ENCODE results near the gene KRCC1. TPM values are rescaled to one million over a fixed set of nuclear protein-coding genes. Genes with fewer than 3 reads are reported as not detected.

Gene KRCC1
- total and polyA plus RNA-seq, 9 of the 15 experiments (the other 6 are each of a cell fraction or from before 2014, with no cell fraction given), result 1.9 to 6.0 (median 2.2) TPM

GRCh38 chr2:88054782-88055370, 707 bp downstream of the KRCC1 start (continued):
- TF ChIP-seq, protein P1, sequence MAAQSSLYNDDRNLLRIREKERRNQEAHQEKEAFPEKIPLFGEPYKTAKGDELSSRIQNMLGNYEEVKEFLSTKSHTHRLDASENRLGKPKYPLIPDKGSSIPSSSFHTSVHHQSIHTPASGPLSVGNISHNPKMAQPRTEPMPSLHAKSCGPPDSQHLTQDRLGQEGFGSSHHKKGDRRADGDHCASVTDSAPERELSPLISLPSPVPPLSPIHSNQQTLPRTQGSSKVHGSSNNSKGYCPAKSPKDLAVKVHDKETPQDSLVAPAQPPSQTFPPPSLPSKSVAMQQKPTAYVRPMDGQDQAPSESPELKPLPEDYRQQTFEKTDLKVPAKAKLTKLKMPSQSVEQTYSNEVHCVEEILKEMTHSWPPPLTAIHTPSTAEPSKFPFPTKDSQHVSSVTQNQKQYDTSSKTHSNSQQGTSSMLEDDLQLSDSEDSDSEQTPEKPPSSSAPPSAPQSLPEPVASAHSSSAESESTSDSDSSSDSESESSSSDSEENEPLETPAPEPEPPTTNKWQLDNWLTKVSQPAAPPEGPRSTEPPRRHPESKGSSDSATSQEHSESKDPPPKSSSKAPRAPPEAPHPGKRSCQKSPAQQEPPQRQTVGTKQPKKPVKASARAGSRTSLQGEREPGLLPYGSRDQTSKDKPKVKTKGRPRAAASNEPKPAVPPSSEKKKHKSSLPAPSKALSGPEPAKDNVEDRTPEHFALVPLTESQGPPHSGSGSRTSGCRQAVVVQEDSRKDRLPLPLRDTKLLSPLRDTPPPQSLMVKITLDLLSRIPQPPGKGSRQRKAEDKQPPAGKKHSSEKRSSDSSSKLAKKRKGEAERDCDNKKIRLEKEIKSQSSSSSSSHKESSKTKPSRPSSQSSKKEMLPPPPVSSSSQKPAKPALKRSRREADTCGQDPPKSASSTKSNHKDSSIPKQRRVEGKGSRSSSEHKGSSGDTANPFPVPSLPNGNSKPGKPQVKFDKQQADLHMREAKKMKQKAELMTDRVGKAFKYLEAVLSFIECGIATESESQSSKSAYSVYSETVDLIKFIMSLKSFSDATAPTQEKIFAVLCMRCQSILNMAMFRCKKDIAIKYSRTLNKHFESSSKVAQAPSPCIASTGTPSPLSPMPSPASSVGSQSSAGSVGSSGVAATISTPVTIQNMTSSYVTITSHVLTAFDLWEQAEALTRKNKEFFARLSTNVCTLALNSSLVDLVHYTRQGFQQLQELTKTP (IDR thresholded peaks at IDR 0.05; ENCODE audit: low read depth in 1 of 2, partially characterized antibody in 2 of 2), result peak in 1 of 2 experiments; percentile 12
- no peak for TF ChIP-seq SREBF1 (IDR thresholded peaks at IDR 0.05; ENCODE audit: borderline replicate concordance, low read depth, low read length)
- TF ChIP-seq ZNF518B (CRISPR knock-in tag; IDR thresholded peaks at IDR 0.05), result no peak
- no peak for TF ChIP-seq ZNF23 (CRISPR knock-in tag; IDR thresholded peaks at IDR 0.05)
- no peak for TF ChIP-seq MCM2 (IDR thresholded peaks at IDR 0.05; ENCODE audit: low read depth)
- TF ChIP-seq FOXP4 (CRISPR knock-in tag; IDR thresholded peaks at IDR 0.05; ENCODE audit: borderline replicate concordance), result no peak
- no peak for TF ChIP-seq SRSF1 (IDR thresholded peaks at IDR 0.05; ENCODE audit: low read depth, low read length)
- TF ChIP-seq NCOA1 (IDR thresholded peaks at IDR 0.05; ENCODE audit: low read depth), result no peak
- 0 out of 2 replicates have a peak, but pooled peaks have one; percentile 38 for TF ChIP-seq PATZ1 (CRISPR knock-in tag; IDR thresholded peaks at IDR 0.05; ENCODE audit: borderline replicate concordance)
- TF ChIP-seq E2F8 (IDR thresholded peaks at IDR 0.05; ENCODE audit: low read depth, partially characterized antibody), result no peak
